HG03520 (cell line): ENCODE measurements around the gene CNOT1.

Source experiments
- ATAC-seq: cut with Tn5 transposase; IDR thresholded peaks from one replicate; pipeline ENCODE4 v1.9.1; 2021; ENCODE audit warnings: mild to moderate bottlenecking, moderate library complexity; ENCODE audit not compliant: unreplicated experiment

CNOT1 gene

DNA sequence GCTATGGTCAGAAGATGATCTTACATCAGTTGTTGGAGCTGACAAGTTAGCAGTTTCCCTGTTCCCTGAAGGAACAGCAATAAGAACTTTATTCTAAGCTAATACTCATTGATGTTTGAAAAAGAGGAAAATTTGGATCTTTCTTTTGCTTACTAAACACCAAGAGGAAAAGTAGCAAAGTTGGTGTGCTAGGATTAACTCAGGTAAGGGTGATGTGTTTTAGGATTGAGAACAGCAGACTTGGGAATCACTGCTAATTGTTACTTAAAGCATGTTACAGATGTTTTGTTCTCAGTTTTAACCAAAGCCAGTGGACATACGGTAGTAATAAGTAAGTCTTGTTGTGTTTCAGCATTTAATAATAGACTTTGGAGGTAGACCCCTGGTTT is 110.7 kb downstream of the CNOT1 start:
- no peak for ATAC-seq

DNA sequence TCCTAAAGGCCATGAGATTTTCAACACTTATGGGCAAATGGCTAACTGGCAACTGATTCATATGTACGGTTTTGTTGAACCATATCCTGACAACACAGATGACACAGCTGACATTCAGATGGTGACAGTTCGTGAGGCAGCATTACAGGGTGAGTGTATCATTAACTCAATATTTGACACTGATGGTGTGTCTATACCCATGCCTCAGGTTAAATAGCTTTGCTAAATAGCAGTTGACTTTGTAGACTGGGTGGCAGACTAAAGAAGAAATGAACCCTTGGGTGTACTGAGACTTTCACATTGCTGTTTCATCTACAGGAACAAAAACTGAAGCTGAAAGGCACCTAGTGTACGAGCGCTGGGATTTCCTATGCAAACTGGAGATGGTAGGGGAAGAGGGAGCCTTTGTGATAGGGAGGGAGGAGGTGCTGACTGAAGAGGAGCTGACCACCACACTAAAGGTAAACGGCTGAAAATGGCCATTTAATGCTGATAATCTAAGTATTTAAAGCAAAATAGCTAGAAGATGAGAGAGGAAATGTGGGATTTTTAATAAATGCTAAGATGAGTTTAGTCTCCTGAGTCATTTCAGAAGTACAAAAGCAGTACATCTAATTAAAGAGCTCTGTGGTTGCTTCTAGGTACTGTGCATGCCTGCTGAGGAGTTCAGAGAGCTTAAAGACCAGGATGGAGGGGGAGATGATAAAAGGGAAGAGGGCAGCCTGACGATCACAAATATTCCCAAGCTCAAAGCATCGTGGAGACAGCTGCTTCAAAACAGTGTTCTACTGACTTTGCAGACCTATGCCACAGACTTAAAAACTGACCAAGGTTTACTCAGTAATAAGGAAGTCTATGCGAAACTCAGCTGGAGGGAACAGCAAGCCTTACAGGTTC is 111.3 kb downstream of the CNOT1 start:
- peak; percentile 39 for ATAC-seq

DNA sequence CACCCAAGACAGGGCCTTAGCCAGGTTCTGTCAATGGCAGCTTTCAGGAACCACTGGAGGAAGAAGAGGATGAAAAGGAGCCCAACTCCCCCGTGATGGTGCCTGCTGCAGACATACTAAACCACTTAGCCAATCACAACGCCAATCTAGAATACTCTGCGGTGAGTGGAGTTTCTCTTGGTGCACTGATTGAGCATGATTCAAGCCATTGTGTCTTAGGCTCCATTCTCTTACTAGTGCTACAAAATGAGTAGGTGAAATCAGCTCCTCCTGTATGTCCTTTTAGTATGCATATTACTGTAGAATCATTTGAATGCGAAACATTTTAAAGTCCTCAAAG is 112.9 kb downstream of the CNOT1 start:
- no peak for ATAC-seq

DNA sequence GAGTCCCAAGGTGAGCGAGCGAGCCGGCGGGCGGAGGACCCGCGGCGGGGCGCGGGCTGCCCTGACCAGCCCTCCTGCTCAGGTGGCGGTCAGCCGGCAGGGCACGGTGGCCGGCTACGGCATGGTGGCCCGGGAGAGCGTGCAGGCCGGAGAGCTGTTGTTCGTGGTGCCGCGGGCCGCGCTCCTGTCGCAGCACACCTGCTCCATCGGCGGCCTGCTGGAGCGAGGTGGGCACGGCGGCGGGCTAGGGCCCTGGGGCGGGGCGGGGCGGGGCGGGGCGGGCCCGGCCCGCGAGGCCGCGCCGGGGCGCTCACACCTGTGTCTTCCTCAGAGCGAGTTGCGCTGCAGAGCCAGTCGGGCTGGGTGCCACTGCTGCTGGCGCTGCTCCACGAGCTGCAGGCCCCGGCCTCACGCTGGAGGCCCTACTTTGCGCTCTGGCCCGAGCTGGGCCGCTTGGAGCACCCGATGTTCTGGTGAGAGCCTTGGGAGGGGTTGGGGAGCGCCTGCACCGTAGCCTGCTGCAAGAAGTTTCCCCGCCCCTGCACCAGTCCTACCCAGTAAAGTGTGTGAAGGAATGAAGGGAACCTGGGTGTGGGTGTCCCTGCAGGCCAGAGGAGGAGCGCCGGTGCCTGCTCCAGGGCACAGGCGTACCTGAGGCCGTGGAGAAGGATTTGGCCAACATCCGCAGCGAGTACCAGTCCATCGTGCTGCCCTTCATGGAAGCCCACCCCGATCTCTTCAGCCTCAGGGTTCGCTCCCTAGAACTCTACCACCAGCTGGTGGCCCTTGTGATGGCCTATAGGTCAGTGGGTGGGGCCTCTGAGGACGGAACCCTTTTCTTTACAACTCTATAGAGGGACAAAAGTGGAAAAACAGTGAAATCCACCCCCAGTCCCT is 113.5 kb downstream of the CNOT1 start:
- peak; percentile 31 for ATAC-seq

DNA sequence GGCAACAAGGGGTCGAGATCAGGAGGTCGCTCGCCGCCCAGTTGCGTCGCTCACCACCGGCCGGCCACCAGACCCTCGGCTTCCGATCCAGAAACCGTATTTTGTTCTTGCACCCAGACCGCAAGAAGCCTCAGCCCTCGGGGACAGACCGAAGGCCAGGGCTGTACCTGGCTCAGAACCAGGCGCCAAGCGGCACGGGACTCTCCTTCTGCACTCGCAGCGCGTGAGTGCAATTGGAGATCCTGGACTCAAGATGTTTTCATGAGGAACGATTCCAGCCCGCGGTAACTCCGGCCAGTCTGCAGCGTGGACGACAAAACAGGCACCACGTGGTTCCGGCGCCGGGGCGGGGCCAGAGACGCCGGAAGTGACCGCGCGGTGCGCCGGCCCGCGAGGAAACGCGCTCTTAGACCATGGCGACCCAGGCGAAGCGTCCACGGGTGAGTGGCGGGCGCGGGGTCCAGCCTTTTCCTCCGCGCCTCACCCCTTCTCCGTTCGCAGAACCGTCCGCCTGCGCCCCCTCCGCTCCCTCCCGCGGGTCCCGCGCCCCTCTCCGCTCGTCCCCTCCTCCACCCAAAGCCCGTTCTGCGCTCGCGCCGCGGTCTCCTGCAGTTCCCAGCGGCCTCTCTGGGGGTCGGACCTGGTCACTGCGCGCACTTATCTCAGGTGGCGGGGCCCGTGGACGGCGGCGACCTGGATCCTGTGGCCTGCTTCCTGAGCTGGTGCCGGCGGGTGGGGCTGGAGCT is 114.3 kb downstream of the CNOT1 start, which contains the start of gene SETD6:
Gene SETD6 (plus strand): TSS at position 393 of the 746 bp plus-strand sequence. CDS start 21 bp downstream, at position 414.
- peak; percentile 67 for ATAC-seq

DNA sequence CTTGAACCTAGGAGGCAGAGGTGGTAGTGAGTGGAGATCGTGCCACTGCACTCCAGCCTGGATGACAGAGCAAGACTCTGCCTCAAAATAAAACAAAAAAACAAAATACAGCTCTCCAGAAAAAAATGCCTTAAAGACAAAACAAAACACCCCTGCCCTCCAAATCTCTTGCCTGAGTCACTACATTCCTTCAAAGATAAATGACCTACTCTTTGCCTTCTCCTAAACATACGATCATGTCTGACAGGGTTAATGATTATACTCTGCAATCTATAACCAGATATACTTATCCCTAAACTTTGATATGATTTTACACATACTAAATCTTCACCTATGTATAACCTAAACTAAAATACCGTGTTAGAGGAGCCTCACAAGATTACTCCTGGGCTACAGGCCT is 115.8 kb downstream of the CNOT1 start:
- ATAC-seq = no peak

DNA sequence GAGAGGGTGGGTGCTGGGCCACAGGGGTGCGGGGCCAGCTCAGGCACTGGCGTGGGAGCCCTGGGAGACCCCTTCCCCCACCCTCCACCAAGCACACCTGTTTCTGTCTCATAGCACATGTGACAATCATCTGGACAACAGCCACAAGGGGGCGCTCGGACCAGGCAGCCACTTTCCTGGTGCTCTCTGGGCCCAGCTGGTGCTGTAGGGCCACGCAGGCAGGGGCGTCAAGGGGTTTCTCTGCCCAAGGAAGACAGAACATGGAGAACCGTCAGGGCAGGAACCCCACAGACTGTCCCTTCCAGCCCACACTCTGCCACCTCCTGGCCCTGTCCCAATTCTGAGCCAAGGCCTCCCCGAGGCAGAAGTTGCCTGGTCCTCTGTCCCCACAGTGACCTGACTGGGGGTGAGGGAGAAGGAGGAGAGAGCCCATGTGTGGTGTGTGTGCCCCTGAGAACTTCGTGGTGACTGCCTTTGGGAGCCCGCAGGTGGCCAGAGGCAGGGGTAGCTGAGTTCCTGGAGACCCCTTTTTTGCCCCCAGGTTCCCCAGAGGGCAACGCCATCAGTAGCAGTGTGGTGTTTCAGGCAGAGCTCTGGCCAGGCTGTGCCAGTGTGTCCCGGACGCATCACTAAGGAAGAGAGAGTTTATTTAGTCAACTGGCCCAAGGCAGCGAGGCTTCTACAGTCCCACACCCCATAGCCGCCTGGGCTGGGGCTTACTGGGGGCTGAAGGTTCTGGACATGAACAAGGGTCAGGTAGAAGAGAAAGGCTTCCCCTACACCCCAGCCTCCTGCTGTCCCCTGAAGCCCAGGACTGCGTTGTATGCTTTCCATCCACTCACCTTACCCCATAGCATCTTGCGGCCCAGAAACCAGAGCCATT is 117.5 kb downstream of the CNOT1 start:
- peak; percentile 39 for ATAC-seq

DNA sequence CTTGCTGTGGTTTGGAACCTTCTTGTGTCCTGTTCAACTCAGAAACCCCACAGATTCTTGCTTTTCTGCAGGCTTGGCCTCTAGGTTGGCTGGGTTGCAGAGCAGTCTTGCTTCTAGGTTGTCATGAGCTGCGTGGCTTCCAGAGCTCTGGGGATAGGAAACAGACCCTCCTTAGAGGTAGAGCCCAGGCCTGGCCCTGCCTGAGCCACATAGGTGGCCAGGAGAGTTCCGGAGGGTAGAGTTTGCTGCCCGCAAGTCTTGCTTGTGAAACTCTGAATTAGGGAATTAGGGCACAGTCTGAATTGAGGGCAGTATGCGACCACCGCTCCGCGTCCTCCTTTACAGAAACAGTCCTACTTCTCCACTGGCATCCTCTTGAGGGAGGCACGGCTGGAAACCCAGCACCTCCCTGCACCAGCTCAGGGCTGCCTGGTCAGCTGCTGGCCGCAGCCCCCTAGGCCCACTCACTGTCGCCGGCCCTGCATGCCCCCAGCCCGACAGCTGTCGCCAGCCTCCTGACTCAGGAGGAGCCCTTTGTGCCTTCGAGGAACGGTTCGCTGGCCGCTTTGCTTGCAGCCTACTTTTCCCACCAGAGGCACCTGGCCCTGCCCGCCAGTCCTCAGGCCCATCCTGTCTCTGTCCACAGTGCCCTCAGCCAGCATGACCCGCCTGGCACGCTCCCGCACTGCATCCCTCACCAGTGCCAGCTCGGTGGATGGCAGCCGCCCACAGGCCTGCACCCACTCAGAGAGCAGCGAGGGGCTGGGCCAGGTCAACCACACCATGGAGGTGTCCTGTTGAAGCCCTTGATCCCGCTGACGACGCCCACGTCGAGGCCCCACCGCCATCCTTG is 118.6 kb downstream of the CNOT1 start:
- no peak for ATAC-seq

DNA sequence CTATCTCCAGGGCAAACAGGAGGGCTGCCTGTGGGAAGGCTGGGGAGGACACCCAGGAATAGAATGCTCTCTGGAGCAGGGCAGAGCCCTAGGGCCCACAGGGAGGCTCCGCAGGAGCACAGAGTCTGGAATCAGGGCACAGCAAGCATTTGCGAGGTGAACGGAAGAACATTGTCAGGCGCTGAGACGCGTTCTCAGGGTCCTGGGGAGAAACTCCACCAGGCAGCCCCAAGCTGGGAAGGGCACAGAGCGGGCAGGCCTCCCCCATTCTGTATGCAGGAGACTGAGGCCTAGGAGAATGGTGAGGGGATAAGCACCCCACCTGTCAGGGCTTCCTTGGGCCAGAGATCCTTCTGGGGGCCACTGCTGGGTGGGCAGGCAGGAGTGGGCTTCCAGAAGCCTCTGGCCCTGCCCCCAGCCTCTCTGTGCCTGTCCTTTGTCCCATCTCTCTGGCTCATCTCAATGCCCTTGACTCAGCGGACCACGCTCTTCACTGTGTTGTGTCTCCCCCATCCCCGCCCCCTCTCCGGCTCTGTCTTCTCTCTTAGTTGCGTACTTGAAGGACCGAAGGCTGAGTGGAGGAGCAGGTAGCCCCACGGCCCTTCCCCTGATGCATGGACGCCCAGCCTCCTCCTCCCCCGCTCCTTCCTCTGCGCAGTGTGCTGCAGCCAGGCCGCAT is 119.4 kb downstream of the CNOT1 start:
- no peak for ATAC-seq

DNA sequence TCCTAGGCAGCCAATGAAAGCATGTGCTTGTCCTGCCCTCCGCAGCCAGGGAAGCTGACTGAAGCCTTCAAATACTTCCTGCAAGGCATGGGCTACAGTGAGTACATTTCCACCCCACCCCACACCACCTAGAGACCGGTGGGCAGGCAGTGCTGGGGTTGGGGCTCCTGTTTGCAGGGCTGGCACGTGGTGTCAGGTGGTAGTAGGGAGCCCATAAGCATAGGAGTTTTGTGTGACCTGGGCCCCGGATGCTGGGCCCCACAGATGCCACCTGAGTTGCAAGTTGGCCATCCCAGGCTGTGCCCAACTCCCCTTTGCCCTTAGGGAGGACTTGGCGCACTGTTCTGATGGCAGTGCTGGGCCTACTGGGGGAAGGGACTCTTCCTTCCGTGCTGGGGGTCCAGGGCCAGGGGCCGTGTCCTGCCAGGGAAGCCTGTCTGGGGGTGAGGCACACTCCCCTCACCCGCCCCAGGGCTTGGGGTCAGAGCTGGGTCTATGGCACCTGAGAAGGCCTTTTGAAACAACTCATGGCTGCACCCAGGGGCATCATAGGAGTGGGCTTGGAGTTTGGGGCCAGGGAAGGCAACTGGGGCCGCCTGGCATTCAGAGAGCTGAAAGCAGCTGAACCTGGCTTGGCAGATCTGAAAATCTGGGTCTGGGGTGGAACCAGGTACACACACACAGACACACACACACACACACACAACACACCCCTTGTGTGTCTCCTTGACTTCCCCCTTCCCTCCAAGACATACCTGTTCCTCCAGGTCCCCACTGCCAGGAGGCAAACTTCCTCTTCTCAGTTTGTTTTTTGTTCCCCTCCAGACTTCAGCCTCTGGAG is 120.2 kb downstream of the CNOT1 start:
- ATAC-seq = no peak

DNA sequence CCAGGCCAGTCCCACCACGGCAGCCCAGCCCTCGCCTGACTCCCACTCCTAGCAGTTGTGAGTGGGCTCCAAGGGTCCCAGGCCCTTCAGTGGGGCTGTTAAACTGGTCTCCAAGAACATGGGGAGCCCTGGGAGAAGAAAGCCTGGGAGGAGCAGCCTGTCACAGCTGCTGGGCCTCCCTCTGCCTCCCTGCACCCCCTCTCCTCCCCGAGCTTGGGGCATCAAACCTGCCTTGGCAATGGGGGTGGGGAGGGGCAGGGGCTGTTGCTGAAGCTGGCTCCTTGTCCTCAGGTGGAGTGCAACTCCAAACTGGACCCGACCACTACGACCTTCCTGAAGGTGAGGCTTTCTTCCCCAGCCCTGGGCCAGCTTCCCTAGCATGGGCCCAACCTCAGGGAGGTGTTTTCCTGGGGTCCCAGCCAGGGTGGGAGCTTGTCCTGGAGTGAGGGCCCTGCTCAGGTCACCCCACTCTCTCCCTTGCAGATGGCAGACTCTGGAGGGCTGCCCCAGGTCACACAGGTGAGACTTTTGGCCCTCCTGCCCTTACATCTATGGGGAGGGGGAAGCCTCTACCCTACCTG is 120.9 kb downstream of the CNOT1 start:
- ATAC-seq = no peak

DNA sequence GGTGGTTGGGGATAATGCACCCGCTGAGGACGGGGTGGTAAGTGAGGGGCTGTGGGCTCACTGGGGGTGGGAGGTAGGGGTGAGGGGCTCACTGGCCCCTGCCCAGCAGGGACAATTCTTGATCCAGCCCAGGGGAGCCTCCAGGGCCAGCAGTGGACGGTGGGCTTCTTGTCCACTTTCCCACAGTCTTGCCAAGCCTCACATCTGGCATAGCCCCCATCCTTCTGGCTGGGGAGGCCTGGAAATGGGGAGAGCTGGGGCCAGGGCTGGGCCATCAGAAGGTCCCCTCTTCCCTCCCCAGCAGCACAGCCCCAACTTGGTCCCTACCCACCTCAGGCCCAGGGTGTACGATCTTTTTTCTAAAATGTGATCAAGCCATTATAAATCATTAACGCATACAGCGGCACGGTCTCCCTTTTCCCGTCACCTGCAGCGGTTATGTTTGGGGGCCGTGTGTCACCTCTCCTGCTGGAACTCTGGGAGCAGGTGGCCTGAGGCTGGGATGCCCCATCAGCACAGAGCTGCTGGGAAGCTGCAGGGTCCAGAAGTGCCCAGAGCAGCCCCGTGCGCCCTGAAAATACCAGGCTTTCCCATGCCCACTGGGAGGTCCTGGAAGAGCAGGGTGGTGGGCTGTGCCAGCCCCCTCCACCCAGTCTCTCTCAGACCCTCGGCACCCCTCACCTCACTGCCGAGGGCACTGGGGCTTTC is 121.5 kb downstream of the CNOT1 start:
- ATAC-seq = no peak

DNA sequence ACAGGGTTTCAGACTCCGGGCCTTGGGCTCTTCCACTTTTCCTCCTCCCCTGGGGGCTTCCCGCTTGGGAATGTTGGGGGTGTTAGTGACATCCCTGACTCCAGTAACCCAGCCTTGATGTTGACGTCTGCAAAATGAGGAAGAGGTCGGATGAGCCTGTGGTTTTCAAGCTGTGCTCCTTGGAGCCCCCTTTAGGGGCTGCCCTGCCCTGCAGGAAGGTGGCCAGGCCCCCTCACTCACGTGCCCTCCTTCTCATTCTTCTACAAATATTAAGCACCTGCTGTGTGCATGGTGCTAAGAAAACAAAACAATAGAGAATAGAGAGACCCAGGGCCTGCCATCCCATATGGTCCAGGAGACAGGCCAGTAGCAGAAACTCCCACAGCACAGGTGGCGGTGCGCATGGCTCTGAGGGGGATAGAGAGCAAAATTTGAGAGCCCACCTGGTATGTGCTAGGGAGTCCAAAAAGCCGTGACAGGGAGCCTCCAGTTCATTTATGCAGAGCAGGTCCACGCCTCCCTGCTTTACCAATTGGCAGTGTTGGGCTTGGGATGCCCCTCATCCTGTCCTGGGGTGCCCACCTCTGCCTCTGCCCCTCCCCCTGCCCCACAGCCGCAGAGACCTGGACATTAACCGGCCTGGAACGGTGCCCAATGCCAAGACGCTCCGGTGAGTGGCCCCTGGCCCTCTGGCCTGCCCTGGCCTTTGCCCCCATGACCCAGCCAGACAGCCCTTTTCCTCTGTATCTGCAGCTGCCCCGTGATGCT is 122.2 kb downstream of the CNOT1 start:
- ATAC-seq = no peak

DNA sequence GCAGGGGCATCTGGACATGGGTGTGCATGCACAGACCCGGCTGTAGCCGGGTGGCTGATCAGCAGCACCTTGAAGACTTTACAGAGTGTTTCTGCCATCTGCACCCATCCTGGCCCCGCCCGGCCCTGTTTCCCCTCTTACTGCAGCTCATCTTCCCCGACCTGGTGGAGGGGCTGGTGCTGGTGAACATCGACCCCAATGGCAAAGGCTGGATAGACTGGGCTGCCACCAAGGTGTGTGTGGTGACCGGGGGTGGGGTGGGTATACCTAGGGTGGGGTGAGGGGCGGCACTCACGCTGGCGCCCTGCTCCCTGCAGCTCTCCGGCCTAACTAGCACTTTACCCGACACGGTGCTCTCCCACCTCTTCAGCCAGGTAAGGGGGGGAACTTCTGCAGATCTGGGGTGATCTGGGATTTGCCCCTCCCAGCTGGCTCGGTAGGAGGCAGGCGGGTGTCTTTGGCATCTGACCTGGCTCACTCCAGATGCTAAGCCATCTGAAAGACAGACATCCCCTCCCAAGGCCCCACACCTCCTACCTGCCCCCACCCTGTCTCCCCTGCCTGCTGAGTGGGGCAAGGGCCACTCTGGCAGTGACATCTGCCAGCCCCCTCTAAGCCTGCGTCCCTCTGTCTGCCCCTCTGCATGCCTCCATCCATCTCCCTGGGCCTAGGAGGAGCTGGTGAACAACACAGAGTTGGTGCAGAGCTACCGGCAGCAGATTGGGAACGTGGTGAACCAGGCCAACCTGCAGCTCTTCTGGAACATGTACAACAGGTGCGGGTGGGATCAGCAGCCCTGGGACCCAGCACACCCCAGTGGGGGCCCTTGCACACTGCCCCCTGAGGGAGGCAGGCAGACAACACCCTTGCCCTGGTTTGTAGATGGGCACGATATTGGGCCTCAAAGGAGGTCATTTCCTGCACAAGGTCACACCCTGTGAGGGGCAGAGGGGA is 123.1 kb downstream of the CNOT1 start:
- ATAC-seq = no peak
